HG03108 (cell line): ENCODE results near the gene SULF2.
"Not testable (repeated sequence)": the region's sequence is repeated elsewhere in the genome, so short reads cannot be mapped to it uniquely, and the experiment has no call there.

ENCODE experiments used
- ATAC-seq: cut with Tn5 transposase; IDR thresholded peaks from one replicate; pipeline ENCODE4 v1.9.1; 2021; ENCODE audit warnings: moderate library complexity; ENCODE audit not compliant: unreplicated experiment

Gene SULF2

DNA sequence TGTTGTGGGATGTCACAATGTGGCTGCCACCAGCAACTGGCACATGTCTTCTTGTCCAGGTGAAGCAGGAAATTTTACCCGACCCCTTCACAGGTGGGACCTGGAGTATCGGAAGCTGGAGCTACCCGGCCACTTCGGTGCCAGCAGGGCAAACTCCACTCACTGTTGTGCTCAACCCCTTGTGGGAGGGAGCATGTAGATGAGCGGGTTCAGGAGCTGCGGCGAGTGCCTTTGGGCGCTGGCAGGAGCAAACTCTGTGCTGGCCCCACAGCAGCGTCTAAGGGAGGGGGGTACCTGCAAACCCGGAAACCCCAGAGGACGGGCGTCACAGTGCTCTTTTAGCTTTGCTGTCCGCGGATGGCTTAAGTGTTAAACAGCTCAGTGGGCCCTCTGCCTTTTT, 20.7 kb upstream of the SULF2 start:
- no peak for ATAC-seq

DNA sequence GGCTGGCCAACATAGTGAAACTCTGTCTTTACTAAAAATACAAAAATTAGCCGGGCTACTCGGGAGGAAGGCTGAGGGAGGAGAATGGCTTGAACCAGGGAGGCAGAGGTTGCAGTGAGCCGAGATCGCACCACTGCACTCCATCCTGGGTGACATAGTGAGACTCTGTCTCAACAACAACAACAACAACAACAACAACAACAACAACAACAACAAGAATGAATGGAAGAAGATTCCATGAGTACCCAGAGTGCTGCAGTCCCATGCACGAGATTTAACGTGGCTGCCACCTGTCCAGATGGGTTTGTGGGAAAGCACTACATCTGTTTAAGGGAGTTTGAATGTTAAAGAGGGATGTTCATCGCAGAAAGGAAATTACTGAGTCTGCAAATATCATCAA, 19.7 kb upstream of the SULF2 start:
- ATAC-seq: not testable (repeated sequence)

DNA sequence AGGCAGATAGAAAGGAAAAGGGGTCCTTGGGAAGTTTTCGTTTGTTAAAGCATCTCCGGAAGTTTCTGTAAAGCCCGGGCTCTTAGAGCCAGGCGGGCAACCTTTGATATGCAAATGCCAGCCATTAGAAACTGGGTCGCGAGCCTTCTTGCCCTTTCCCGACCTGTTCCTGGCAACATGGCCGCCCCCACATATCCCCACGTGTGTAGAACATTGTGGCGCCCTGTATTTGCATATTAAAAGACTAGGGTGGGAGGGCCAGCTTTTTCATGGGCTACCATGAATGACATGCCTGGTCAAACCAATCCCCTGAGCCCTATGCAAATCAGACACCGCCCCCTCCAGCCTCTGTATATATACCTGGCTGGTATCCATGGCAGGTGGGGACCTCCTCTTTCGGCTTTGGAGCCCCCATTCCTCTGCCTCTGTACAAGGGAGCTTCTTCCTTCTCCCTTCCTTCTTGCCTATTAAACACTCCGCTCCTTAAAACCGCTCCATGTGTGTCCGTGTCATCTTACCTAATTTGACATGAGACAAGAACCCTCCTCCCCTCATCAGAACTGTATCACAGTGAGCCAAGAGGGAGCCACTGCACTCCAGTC, 19.0 kb upstream of the SULF2 start:
- not testable (repeated sequence) for ATAC-seq

DNA sequence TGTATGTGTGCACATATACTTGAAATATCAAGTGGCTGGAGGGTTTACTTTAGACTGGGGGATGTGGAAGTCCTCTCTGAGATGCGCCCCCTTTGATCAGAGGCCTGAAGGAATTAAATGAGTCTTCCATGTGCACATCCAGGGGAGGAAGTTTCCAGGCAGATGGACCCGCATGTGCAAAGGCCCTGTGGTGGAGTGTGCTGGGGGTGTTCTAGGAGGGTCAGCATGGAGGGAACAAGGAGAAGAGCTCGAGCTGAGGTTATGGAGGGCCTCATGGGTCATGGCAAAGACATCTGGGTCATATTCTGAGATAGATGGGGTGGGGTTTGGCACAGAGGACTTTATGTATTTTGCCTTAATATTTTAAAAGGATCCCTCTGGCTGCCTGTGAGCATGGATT, 17.7 kb upstream of the SULF2 start:
- no peak for ATAC-seq

DNA sequence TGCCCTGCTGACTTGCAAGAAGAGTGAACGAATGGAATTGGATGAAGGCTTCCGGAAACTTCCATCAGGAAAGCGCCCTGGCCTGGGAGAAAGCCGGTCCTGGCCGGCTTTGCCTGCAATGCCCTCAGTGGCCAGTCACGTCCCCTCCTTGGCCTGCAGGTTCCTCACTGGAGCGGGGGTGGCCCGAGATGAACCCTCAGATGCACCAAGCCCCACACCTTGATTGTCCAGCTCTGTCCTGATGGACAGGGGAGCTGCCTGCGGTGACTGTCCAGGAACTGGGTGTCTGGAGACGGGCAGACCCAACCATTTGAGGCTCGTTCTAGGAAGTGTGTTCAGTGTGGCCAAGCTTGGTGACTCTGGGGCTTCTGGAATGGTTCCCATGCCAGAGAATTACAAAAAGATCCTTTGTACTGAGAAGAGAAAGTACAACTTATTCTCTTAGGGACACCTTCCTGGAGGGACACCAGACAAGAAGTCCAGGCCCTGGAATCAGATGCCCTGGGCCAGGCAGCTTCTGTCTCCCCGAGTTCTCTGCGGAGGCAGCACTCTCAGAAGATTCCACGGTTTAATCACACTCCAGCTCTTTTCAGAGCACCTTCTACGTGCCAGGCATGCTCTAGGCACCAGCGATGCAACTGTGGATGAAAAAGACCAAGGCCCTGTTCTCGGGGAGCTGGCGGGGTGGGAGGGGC, 17.1 kb upstream of the SULF2 start:
- no peak for ATAC-seq

DNA sequence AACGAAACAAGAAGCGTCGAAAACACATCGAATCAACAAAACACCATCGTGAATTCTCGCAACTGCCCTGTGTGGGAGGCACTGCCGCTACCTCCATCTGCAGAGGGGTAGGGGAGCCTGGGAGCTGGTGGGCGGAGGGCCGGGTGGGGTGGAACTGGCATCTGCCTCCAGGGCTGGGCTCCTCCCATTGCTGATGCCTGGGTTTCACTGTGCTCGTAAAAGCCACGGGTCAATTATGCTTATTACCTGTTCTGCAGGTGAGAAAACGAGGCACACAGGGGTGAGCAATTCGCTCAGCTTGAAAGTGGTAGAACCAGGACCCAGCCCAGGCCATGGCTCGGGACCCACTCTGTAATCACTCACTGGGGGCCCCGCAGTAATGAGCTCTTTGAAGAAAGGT, 16.5 kb upstream of the SULF2 start:
- no peak for ATAC-seq

DNA sequence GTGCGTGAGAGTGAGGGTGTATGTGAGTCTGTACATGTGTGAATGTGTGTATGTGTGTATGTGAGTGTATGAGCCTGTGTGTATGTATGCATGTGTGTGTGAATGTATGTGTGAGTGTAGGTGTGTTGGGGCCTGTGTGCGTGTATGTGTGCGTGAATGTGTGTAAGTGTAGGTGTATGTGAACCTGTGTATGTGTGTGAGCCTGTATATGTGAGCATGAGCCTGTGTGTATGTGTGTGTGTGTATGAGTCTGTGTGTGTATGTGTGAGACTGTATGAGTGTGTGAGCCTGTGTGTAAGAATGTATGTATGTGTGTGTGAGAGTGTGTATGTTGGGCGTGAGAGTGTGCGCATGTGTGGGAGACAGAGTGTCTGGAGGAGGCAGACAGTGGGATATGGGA, 15.8 kb upstream of the SULF2 start:
- no peak for ATAC-seq

DNA sequence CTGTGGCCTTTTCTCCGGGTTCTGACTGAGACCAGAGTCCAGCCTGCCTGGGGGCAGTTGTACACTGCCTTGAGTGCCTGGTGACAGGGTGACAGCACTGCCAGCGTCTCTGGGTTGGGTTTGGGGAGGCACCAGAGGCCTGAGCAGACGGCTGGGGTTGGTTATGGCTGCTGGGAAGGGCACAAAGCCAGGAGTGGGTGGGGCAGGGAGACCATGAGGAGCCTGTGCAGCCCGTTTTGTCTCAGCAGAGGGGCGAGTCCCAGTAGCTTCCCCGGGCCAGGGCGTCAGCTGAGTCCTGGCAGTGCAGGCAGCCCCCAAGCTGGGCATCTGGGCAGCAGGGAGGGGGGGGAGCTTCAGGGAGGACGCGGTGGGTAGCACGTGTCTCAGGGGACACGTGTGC, 15.3 kb upstream of the SULF2 start:
- no peak for ATAC-seq

DNA sequence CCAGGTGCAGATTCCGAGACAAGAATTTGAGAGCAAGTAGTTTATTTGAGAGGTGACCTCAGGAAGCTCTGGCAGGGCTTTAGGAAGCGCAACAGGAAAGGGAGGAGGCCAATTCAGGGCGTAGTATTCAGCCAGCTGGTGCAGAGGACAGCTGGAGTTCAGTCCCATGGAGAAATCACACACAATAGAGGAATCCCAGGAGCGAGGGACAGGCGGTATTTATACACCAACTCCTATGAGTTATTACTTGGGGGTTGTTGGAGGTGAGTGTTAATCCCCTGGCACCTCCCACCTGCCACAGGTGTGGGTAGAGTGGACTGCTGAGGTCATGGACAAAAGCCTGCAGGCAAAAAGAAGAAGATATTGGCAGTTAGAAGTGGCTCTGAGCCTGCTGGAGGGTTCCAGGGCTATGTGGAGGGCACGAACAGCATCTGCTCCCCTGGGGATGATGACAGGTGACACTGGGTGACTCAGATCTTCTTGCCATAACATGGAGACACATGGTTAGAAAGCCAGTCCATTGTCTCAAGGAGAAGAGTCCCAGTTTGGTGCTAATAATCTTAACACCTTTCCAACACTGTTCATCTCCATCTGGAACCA, 13.9 kb upstream of the SULF2 start:
- ATAC-seq: no peak

DNA sequence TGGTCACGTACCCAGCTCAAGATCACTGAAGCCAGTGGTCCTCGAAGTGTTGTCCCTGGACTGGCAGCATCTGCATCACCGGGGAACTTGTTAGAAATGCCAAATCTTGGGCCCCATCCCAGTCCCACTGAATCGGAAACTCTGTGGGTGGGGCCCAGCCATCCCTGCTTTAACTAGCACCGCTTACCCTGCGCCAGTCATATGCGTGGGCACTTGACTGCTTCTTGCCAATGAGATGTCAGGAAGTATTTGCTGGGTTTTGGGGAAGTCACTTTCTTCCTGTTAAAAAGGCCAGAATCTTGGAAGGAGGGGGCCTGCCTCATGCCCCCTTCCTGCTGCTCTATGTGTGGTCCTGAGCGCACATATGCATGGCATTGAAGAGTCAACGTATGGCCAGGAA, 11.7 kb upstream of the SULF2 start:
- no peak for ATAC-seq

DNA sequence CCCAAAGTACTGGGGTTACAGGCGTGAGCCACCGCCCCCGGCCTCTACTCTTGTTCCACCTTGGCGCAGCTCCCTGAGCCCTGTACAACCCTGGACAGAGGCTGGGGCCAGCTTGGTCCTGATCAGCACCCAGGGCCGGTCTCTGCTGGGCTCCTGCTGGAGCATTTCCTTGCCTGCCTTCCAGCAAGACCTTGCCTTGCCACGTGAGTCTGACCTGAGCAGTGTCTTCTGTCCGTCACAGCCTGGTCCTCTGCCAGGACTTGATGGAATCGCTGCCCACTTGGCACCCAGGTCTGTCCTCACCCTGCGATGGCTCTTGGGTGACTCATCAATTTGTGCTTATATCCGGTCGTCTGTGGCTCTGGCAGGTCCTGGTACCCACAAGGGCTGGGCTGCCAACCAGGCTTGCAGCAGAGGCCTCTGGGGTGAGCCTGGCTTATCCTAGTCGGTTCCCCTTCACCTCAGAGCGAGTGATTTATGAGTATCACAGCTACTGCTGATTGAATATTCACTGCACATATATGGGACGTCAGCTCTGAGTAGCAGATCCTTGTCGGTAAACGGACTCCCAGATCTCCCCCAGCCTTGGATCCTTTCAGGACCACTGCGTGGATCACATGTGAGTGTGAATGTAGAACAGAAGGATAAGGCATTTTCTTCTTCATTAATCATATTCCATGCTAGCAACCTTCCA, 10.1 kb upstream of the SULF2 start:
- ATAC-seq: no peak

DNA sequence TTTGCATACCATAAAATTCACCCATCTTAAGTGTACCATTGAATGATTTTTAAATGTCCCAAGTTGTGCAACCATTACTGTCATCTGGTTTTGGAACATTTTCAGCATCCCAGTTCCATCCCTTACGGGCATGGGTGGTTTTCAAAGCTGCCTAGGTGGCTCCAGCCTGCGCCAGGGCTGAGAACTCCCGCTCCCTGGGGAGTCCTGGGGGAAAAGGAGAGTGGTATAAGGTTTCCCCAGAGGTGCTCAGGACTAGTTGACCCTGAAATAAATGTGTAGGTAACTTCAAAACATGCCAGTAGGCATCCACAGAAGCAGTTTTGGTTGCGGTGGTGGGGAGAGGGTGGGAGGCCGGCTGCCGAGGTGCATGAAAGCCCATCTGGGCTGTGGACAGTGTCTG, 9.0 kb upstream of the SULF2 start:
- not testable (repeated sequence) for ATAC-seq

DNA sequence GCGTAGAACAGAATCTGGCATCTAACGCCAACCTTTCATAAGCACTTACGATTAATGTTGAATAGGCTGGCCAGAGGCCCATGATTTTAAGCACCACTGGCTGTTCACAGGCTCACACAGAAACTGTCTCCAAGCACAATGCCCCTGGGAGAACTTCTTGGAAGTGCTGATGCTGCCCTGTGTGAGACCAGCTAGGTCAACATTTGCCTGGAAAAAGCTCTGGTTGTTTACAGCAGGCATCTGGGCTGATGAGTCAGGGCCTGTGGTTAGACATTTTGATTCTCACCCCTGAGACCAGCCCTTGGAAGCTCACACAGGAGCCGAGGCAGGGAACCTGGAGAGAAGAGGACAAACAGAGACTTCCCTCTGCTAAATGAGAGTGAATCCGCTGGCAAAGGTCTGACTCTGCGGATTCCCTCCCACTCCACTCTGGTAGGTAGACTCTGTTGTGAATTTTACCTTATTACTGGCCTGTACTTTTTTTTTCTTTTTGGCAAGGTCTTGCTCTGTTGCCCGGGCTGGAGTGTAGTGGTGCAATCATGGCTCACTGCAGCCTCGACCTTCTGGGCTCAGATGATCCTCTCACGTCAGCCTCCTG, 6.8 kb upstream of the SULF2 start:
- no peak for ATAC-seq

DNA sequence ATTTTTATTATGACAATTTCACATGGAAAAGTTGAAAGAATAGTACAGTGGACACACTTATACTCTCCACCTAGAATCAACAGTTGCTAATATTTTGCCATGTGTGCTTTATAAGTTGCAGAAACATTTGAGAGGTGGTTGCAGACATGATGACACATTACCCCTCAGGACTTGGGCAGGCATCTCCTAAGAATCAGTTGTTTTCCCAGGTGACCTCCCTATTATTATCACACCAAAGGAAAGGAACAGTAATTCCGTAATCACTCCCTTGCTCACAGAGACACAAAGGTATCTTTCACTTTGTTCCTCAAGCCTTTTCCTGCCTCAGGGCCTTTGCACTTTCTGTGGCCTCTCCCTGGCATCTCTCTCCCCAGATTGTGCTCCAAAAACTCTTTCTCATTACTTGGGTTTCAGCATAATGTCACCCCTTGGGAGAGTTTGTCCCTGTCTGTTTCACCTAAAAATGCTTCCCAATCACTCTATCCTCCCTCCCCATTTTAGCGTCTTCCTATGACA, 5.9 kb upstream of the SULF2 start:
- ATAC-seq: no peak

DNA sequence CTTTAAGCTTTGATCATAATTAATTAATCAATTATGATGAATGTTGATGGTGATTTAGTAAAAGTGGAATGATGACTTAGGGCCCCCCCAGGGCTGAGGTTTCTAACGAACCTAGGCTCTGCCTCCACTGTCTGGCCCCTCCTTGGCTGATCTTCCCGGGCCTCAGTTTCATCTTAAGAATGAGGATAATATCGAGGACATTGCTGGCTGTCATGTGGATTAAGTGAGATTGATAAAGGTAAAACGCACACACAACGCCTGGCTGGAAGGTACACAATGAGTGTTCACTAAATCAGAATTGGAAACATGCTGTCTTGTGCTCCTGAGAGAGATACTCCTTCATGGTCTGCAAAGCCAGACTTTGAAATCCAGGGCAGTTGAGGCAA, 5.3 kb upstream of the SULF2 start:
- no peak for ATAC-seq

DNA sequence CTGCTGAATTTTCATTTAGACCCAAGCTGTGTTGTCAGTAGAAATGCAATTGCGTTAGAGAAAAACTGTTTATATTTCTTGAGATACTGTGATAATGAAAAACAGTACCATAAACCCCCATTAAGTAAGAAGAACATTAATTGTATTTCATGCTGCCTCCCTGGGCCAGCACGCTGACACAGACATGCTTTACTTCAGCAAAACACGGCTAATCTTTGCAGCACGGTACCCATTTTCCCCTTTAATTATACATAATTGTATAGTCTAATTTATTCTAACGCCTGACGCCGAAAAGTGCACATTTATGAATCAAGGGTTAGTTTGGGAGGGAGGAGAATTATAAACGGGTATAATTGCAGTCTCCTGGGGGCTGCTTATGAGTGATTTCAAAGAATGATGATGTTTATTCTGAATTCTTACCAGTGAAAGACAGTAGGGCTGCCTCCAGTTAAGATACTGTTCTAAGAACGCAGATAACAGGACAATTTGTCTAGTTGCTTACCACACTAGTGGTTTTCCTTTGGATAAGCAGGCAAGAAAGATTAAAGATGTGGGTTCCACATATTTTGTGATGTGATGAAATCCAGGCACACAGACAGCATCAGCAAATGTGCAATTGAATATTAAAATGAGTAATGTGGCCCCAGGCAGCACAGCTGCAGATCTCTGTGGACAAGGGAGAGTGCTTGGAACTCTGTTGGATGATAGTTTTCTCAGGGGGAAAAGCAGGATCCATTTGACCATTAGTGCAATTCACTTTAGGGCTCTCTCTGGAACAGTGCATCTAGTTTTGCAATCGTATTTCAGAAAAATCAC, 4.7 kb upstream of the SULF2 start:
- no peak for ATAC-seq

DNA sequence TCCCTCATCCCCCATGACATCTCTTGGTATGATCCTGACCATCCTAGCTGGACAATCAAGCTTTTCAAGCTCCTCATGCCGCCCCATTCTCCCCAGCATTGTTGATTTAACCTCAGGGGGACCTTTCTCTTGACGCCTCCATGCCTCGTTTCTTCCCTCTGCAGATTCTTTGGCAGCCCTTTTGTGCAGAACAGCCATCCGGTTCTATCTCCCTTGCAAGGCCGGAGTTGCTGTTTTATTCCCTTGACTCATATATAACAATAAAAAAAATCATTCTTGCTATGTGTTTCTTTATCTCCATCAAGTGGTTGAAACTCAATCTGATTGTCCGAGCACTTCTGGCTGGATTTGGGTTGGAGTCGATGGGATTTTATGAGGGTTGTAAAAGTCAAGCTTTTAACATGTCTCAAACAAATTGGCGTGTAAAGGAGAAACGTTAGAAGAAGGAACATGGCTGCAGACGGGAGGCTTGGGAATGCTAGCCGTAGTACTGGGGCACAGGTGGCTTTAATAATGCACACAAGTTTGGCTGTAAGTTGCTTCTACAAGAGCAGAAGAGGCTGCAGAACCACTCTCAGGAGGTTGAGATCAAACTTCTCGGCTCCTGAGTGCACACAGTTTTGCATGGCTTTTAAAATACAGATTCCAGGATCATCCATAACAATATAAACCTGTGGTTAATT, 3.9 kb upstream of the SULF2 start:
- ATAC-seq: no peak

DNA sequence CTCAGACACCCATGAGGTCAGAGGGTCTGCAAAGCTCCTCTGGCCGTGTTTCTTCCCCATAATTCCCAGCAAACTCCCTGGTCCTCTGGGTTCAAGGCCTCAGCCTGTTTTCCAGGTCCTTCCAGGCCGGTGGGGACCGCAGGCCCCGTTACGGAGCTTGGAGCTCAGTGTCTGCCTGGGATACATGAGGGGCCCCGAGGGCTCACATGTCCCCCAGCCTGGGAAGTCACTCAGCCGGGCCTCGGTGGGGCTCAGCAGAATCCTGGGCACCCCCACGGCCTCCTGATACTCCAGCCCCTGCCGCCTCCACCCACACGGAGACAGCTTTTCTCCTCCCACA, 3.4 kb upstream of the SULF2 start:
- no peak for ATAC-seq

DNA sequence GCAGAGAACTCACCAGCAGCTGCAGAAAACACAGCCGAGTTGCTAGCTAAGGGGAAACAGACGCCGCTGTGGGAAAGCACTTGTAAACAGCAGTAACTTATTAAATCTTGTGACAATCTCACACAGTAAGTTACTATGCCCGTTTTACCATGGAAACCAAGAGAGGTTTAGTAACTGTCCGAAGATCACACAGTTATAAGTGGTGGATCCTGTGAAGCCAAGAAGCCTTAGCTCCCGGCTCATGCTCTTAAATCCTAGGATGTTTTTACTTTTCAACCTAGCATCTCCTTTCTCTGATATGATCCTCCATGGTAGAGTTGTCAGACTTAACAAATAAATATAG, 1.5 kb upstream of the SULF2 start:
- no peak for ATAC-seq
